ENCODE measurements around the gene MMP20.

Gene MMP20

GRCh38 chr11:102664001-102664752, 39.0 kb upstream of the MMP20 start:
- Histone ChIP-seq H2AFZ (ENCODE audit: low read length) (no peak overlapping the region), H3K4me3 (ENCODE audit: low read depth, low read length, poor library complexity, severe bottlenecking) (no peak overlapping the region), H3K4me1 (ENCODE audit: insufficient read depth, low read length, severe bottlenecking) (no peaks in the 10 kb centered on the region), H3K27ac (ENCODE audit: low read depth, low read length, poor library complexity, severe bottlenecking) (no peak overlapping the region), H3K9me2 (ENCODE audit: low read depth, low read length) (no peaks in the 10 kb centered on the region), H3K36me3 (ENCODE audit: insufficient read depth, low read length) (no peaks in the 10 kb centered on the region), H4K20me1 (ENCODE audit: insufficient read depth, low read length) (no peaks in the 10 kb centered on the region), H3K4me2 (ENCODE audit: low read length) (no peak overlapping the region), H3K79me2 (ENCODE audit: insufficient read depth, low read length) (no peaks in the 10 kb centered on the region), H3K9ac (ENCODE audit: low read length) (no peak overlapping the region), H3F3A (ENCODE audit: insufficient read depth, low read length) (no peaks in the 10 kb centered on the region), H3K27me3 (ENCODE audit: insufficient read depth, low read length) (no peaks in the 10 kb centered on the region), H3K9me3 (ENCODE audit: low read length) (no peaks in the 10 kb centered on the region)
- TF ChIP-seq, protein P1, sequence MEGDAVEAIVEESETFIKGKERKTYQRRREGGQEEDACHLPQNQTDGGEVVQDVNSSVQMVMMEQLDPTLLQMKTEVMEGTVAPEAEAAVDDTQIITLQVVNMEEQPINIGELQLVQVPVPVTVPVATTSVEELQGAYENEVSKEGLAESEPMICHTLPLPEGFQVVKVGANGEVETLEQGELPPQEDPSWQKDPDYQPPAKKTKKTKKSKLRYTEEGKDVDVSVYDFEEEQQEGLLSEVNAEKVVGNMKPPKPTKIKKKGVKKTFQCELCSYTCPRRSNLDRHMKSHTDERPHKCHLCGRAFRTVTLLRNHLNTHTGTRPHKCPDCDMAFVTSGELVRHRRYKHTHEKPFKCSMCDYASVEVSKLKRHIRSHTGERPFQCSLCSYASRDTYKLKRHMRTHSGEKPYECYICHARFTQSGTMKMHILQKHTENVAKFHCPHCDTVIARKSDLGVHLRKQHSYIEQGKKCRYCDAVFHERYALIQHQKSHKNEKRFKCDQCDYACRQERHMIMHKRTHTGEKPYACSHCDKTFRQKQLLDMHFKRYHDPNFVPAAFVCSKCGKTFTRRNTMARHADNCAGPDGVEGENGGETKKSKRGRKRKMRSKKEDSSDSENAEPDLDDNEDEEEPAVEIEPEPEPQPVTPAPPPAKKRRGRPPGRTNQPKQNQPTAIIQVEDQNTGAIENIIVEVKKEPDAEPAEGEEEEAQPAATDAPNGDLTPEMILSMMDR (IDR thresholded peaks at IDR 0.05; ENCODE audit: low read length): peak; percentile 68
- TF ChIP-seq EZH2 (IDR thresholded peaks at IDR 0.05; ENCODE audit: borderline replicate concordance, low read length): no peak

GRCh38 chr11:102662607-102663006, 37.5 kb upstream of the MMP20 start:
- TF ChIP-seq, protein P1 (IDR thresholded peaks at IDR 0.05; ENCODE audit: low read length): no peak
- no peak for TF ChIP-seq EZH2 (IDR thresholded peaks at IDR 0.05; ENCODE audit: borderline replicate concordance, low read length)
- Histone ChIP-seq H3K27me3 (ENCODE audit: insufficient read depth, low read length) (no peaks in the 10 kb centered on the region), H3K9ac (ENCODE audit: low read length) (no peak overlapping the region), H4K20me1 (ENCODE audit: insufficient read depth, low read length) (no peaks in the 10 kb centered on the region), H2AFZ (ENCODE audit: low read length) (no peak overlapping the region), H3K4me1 (ENCODE audit: insufficient read depth, low read length, severe bottlenecking) (no peaks in the 10 kb centered on the region), H3K36me3 (ENCODE audit: insufficient read depth, low read length) (no peaks in the 10 kb centered on the region), H3K79me2 (ENCODE audit: insufficient read depth, low read length) (no peaks in the 10 kb centered on the region), H3F3A (ENCODE audit: insufficient read depth, low read length) (no peaks in the 10 kb centered on the region), H3K4me2 (ENCODE audit: low read length) (no peak overlapping the region), H3K4me3 (ENCODE audit: low read depth, low read length, poor library complexity, severe bottlenecking) (no peak overlapping the region), H3K9me3 (ENCODE audit: low read length) (no peaks in the 10 kb centered on the region), H3K9me2 (ENCODE audit: low read depth, low read length) (no peaks in the 10 kb centered on the region), H3K27ac (ENCODE audit: low read depth, low read length, poor library complexity, severe bottlenecking) (no peak overlapping the region)

DNA sequence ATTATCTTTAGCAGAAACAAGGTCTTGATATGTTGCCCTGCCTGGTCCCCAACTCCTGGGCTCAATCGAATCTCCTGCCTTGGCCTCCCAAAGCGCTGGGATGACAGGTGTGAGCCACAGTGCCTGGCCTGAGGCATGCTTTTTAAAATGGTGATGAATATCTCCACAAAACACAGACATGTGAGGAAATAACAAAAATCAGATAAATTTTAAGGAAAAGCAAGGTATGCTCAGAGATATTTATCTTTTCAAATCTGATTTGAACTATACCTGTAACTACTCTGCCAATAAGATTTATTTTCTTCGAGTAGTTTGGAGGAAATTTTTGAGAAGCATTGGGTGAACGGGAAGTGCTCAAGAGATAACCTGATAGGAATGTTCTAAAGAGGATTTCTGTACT, 35.9 kb upstream of the MMP20 start:
- Histone ChIP-seq H3K4me1 (ENCODE audit: insufficient read depth, low read length, severe bottlenecking) (no peaks in the 10 kb centered on the region), H3K27ac (ENCODE audit: low read depth, low read length, poor library complexity, severe bottlenecking) (no peak overlapping the region), H3K27me3 (ENCODE audit: insufficient read depth, low read length) (no peaks in the 10 kb centered on the region), H3K36me3 (ENCODE audit: insufficient read depth, low read length) (no peaks in the 10 kb centered on the region), H3K4me2 (ENCODE audit: low read length) (no peak overlapping the region), H3K9me2 (ENCODE audit: low read depth, low read length) (no peaks in the 10 kb centered on the region), H2AFZ (ENCODE audit: low read length) (no peak overlapping the region), H3K79me2 (ENCODE audit: insufficient read depth, low read length) (no peaks in the 10 kb centered on the region), H3K4me3 (ENCODE audit: low read depth, low read length, poor library complexity, severe bottlenecking) (no peak overlapping the region), H3K9me3 (ENCODE audit: low read length) (no peaks in the 10 kb centered on the region), H4K20me1 (ENCODE audit: insufficient read depth, low read length) (no peaks in the 10 kb centered on the region), H3F3A (ENCODE audit: insufficient read depth, low read length) (no peaks in the 10 kb centered on the region), H3K9ac (ENCODE audit: low read length) (no peak overlapping the region)
- TF ChIP-seq, protein P1 (IDR thresholded peaks at IDR 0.05; ENCODE audit: low read length): no peak
- no peak for TF ChIP-seq EZH2 (IDR thresholded peaks at IDR 0.05; ENCODE audit: borderline replicate concordance, low read length)
